RWPE2 (cell line): Measurements from ENCODE around the gene PRSS21.

Source experiments
- ATAC-seq: fragments of 200-7000 bp; cut with Tn5 transposase; 3 replicates; pipeline ENCODE4 v1.9.1; 2021; ENCODE audit warnings: low read depth
- DNase-seq: peaks from one replicate; pipeline ENCODE4 v3.0.0-alpha.2; 2020; ENCODE audit warnings: low spot score
- H3K27ac ChIP-seq: fragments of 450-650 bp; 2 replicates; pipeline ENCODE4 v1.5.1; 2017; ENCODE audit warnings: mild to moderate bottlenecking; ENCODE audit not compliant: poor library complexity, severe bottlenecking
- H3K27me3 ChIP-seq: fragments of 250-450 bp; sonication (Bioruptor Pico); 2 replicates; pipeline ENCODE4 v1.5.1; 2021; ENCODE audit warnings: mild to moderate bottlenecking, moderate library complexity; ENCODE audit not compliant: insufficient read depth, poor library complexity, severe bottlenecking
- H3K36me3 ChIP-seq: fragments of 250-450 bp; sonication (Bioruptor Pico); 2 replicates; pipeline ENCODE4 v1.5.1; 2020; ENCODE audit warnings: low read depth, mild to moderate bottlenecking, moderate library complexity
- H3K4me1 ChIP-seq: fragments of 250-450 bp; sonication (Bioruptor Pico); 2 replicates; pipeline ENCODE4 v1.5.1; 2021; ENCODE audit warnings: mild to moderate bottlenecking, moderate library complexity; ENCODE audit not compliant: insufficient read depth, poor library complexity, severe bottlenecking
- H3K4me3 ChIP-seq: fragments of 250-450 bp; sonication (Bioruptor Pico); 2 replicates; pipeline ENCODE4 v1.5.1; 2021; ENCODE audit warnings: mild to moderate bottlenecking, moderate library complexity; ENCODE audit not compliant: severe bottlenecking
- H3K9me3 ChIP-seq: fragments of 250-450 bp; sonication (Bioruptor Pico); 2 replicates; pipeline ENCODE4 v1.5.1; 2021; ENCODE audit warnings: mild to moderate bottlenecking, moderate library complexity; ENCODE audit not compliant: severe bottlenecking
- CTCF ChIP-seq: fragments of 450-650 bp; IDR thresholded peaks from one replicate; pipeline ENCODE4 v1.5.1; 2017; ENCODE audit warnings: mild to moderate bottlenecking, moderate library complexity; ENCODE audit not compliant: poor library complexity, severe bottlenecking

PRSS21 gene

GRCh38 chr16:2854700-2855309 is 37.8 kb downstream of the PRSS21 start:
- H3K36me3 ChIP-seq: peaks cover 6% of the 10 kb centered on the region; the same call in 1 of the 2 replicates
- no peak for DNase-seq
- no peak for ATAC-seq
- peaks cover 9% of the 10 kb centered on the region for H3K4me1 ChIP-seq
- H3K27ac ChIP-seq: no peak overlapping the region
- TF ChIP-seq CTCF: peak; percentile 46
- H3K9me3 ChIP-seq: peaks cover 3% of the 10 kb centered on the region
- H3K27me3 ChIP-seq: no peaks in the 10 kb centered on the region
- no peak overlapping the region for H3K4me3 ChIP-seq

DNA sequence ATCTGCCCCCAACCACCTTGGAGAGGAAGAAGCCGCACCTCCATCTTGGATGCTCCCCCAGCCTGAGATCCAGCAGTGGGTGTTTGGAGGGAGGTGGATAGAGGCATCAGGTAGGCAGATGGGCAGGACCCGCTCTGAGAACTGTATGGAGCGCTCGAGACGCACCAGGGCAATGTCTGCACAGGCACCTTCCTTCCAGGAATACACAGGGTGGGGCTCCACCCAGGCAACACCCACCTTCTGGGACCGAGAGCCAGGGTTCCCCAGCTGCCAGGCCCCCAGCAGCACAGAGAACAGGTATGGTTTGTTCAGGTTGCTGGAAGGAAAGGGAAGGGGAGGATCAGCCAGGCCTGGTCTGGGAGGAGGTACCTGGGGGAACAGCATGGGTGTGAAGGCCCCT is 38.5 kb downstream of the PRSS21 start:
- no peaks in the 10 kb centered on the region for H3K27me3 ChIP-seq
- H3K36me3 ChIP-seq: peaks cover 6% of the 10 kb centered on the region; the same call in 1 of the 2 replicates
- no peak for TF ChIP-seq CTCF
- H3K27ac ChIP-seq: peak overlapping the region; percentile 12
- no peak overlapping the region for H3K4me3 ChIP-seq
- DNase-seq: no peak
- ATAC-seq: no peak
- peaks cover 3% of the 10 kb centered on the region for H3K9me3 ChIP-seq
- peaks cover 9% of the 10 kb centered on the region for H3K4me1 ChIP-seq

GRCh38 chr16:2856061-2856670 is 39.1 kb downstream of the PRSS21 start:
- H3K4me3 ChIP-seq: no peak overlapping the region
- ATAC-seq: peak; percentile 41
- no peaks in the 10 kb centered on the region for H3K27me3 ChIP-seq
- peaks cover 9% of the 10 kb centered on the region for H3K4me1 ChIP-seq
- DNase-seq: peak; percentile 69
- H3K36me3 ChIP-seq: peaks cover 6% of the 10 kb centered on the region; the same call in 1 of the 2 replicates
- TF ChIP-seq CTCF: no peak
- peaks cover 5% of the 10 kb centered on the region for H3K9me3 ChIP-seq
- peak overlapping the region; percentile 19 for H3K27ac ChIP-seq

DNA sequence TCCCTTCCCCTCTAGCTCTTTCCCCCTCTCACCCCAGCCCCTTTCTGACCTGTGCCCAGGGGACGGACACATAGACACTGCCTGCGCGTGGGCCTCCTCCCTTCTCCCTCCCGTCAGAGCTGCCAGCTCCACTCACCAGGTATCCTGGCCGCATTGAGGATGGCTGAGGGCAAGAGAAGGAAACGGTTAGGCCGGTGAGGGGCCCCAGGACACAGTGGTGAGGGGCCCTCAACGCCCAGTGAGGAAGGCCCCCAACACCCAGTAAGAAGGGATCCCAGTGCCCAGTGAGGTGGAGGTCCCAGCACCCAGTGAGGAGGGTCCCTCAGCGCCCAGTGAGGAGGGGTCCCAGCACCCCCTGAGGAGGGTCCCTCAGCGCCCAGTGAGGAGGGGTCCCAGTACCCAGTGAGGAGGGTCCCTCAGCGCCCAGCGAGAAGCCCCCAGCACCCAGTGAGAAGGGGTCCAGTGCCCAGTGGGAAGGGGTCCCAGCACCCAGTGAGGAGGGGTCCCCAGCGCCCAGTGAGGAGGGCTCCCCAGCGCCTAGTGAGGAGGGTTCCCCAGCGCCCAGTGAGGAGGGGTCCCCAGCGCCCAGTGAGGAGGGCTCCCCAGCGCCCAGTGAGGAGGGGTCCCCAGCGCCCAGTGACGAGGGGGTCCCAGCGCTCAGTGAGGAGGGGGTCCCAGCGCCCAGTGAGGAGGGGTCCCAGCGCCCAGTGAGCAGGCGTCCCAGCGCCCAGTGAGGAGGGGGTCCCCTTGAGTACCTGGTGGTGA is 39.8 kb downstream of the PRSS21 start:
- H3K27ac ChIP-seq: peak overlapping the region; percentile 67
- ATAC-seq (no peak), DNase-seq (no peak)
- H3K4me1 ChIP-seq: peaks cover 9% of the 10 kb centered on the region
- peaks cover 6% of the 10 kb centered on the region; the same call in 1 of the 2 replicates for H3K36me3 ChIP-seq
- TF ChIP-seq CTCF: no peak
- H3K4me3 ChIP-seq: peak overlapping the region; percentile 28
- no peaks in the 10 kb centered on the region for H3K27me3 ChIP-seq
- H3K9me3 ChIP-seq: peaks cover 5% of the 10 kb centered on the region
